Nephron progenitor cell (in vitro differentiated cells): ENCODE measurements around the gene HDAC4.

Source experiments
- DNase-seq: peaks from one replicate; pipeline ENCODE4 v3.0.0; 2021
- H3K27ac Mint-ChIP-seq: 2 replicates; pipeline ENCODE4 v1.8.0; 2021; ENCODE audit warnings: mild to moderate bottlenecking, moderate library complexity, mixed read lengths
- H3K27me3 Mint-ChIP-seq: 2 replicates; pipeline ENCODE4 v1.8.0; 2021; ENCODE audit warnings: mild to moderate bottlenecking, low read depth, mixed read lengths; ENCODE audit not compliant: poor library complexity
- H3K36me3 Mint-ChIP-seq: 2 replicates; pipeline ENCODE4 v1.8.0; 2021; ENCODE audit warnings: low read depth, mixed read lengths
- H3K4me1 Mint-ChIP-seq: 2 replicates; pipeline ENCODE4 v1.8.0; 2021; ENCODE audit warnings: mixed read lengths
- H3K4me3 Mint-ChIP-seq: 2 replicates; pipeline ENCODE4 v1.8.0; 2021; ENCODE audit warnings: mild to moderate bottlenecking, moderate library complexity, mixed read lengths
- H3K9me3 Mint-ChIP-seq: 2 replicates; pipeline ENCODE4 v1.8.0; 2021; ENCODE audit warnings: mild to moderate bottlenecking, moderate library complexity, mixed read lengths
- TF ChIP-seq, protein P1 (sequence below): fragments of 200-600 bp; sonication (generic); IDR thresholded peaks from 2 replicates; pipeline ENCODE4 v1.5.0; 2021; ENCODE audit warnings: antibody characterized with exemption

Gene HDAC4

DNA sequence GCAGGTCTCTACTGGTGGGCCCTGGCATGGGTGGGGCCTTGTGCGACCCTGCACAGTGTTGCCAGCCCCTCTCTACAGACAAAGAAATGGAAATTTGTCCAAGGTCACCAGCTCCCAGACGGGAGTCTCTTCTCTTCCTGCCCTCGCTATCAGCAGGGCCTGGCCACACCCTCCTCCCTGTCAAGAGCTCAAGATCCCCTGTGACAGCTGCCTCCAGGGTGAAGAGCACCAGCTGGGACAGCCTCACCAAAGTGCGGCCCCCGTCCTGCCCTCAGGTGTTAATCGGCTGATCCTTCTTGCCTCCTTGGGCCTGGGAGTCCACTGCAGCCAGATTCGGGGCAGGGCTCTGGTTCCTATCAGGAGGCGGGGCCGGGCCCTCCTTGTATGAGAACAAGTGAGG lies 293.9 kb downstream of the HDAC4 start:
- no peak overlapping the region for H3K4me3 Mint-ChIP-seq
- no peaks in the 10 kb centered on the region for H3K4me1 Mint-ChIP-seq
- TF ChIP-seq, protein P1, sequence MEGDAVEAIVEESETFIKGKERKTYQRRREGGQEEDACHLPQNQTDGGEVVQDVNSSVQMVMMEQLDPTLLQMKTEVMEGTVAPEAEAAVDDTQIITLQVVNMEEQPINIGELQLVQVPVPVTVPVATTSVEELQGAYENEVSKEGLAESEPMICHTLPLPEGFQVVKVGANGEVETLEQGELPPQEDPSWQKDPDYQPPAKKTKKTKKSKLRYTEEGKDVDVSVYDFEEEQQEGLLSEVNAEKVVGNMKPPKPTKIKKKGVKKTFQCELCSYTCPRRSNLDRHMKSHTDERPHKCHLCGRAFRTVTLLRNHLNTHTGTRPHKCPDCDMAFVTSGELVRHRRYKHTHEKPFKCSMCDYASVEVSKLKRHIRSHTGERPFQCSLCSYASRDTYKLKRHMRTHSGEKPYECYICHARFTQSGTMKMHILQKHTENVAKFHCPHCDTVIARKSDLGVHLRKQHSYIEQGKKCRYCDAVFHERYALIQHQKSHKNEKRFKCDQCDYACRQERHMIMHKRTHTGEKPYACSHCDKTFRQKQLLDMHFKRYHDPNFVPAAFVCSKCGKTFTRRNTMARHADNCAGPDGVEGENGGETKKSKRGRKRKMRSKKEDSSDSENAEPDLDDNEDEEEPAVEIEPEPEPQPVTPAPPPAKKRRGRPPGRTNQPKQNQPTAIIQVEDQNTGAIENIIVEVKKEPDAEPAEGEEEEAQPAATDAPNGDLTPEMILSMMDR = no peak
- H3K36me3 Mint-ChIP-seq = peaks cover 5% of the 10 kb centered on the region
- H3K9me3 Mint-ChIP-seq = no peaks in the 10 kb centered on the region
- H3K27ac Mint-ChIP-seq = no peak overlapping the region
- DNase-seq = no peak
- no peaks in the 10 kb centered on the region for H3K27me3 Mint-ChIP-seq

GRCh38 chr2:239106314-239106908 lies 294.4 kb downstream of the HDAC4 start:
- H3K4me3 Mint-ChIP-seq = no peak overlapping the region
- H3K4me1 Mint-ChIP-seq = no peaks in the 10 kb centered on the region
- H3K36me3 Mint-ChIP-seq = peaks cover 5% of the 10 kb centered on the region
- no peak overlapping the region for H3K27ac Mint-ChIP-seq
- no peaks in the 10 kb centered on the region for H3K27me3 Mint-ChIP-seq
- peak; percentile 66 for DNase-seq
- TF ChIP-seq, protein P1 = peak; percentile 63
- H3K9me3 Mint-ChIP-seq = no peaks in the 10 kb centered on the region

GRCh38 chr2:239105234-239105633 lies 295.6 kb downstream of the HDAC4 start:
- Mint-ChIP-seq H3K36me3 (peaks cover 8% of the 10 kb centered on the region), H3K4me3 (no peak overlapping the region), H3K27me3 (peaks cover 2% of the 10 kb centered on the region), H3K4me1 (no peaks in the 10 kb centered on the region), H3K9me3 (no peaks in the 10 kb centered on the region), H3K27ac (no peak overlapping the region)
- DNase-seq = no peak
- TF ChIP-seq, protein P1 = no peak

- TF ChIP-seq, protein P1 = no peak
- Mint-ChIP-seq H3K36me3 (peaks cover 11% of the 10 kb centered on the region), H3K27ac (no peak overlapping the region), H3K4me1 (no peaks in the 10 kb centered on the region), H3K4me3 (no peak overlapping the region), H3K27me3 (peaks cover 2% of the 10 kb centered on the region), H3K9me3 (no peaks in the 10 kb centered on the region)
- DNase-seq = no peak
Observed at GRCh38 chr2:239104800-239105199, 296.0 kb downstream of the HDAC4 start.

- Mint-ChIP-seq H3K27ac (no peak overlapping the region), H3K36me3 (peaks cover 16% of the 10 kb centered on the region), H3K9me3 (no peaks in the 10 kb centered on the region), H3K4me1 (no peaks in the 10 kb centered on the region), H3K27me3 (peaks cover 2% of the 10 kb centered on the region), H3K4me3 (no peak overlapping the region)
- TF ChIP-seq, protein P1 = no peak
- DNase-seq = no peak
Observed at GRCh38 chr2:239103125-239104098, 297.4 kb downstream of the HDAC4 start.
